ENCODE data around the gene EXOSC10. TPM values are rescaled to one million over a fixed set of nuclear protein-coding genes. Genes with fewer than 3 reads are reported as not detected.

The EXOSC10 gene
- total RNA-seq, 1 experiment from 2014 or later, result 73.0 TPM

DNA sequence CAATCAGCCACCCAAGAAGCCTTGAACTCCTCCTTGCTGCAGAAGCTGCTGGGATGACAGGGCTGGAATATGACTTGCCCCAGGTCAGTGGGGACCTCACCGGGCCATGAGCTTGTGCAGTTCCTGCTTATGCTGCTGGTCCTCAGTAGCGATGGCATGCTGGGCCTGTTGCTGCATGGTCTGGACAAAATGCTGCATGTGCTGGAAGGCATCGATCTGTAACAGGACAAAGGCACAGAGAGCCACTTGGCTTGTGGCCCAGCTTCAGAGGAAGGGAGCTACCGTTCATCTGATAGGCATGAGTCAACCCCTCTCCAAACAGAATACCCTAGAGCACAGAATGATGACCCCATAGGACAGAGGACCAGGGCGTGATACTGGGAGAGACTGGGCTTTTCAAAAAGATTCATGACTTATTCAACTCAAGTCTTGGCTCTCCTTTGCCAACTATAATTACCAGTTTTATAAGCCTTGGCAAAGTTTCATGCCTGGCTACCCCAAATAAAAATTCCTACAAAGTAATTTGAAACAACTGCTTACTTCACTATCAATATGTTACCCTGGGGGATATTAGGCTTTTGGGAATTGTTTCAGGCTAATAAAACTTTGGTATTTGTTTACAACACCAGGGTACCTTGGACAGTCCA lies 34.7 kb upstream of the EXOSC10 start (continued):
- no peak for TF ChIP-seq GRHL2 (CRISPR knock-in tag; IDR thresholded peaks at IDR 0.05; ENCODE audit: insufficient replicate concordance, severe bottlenecking)
- TF ChIP-seq, protein P1, sequence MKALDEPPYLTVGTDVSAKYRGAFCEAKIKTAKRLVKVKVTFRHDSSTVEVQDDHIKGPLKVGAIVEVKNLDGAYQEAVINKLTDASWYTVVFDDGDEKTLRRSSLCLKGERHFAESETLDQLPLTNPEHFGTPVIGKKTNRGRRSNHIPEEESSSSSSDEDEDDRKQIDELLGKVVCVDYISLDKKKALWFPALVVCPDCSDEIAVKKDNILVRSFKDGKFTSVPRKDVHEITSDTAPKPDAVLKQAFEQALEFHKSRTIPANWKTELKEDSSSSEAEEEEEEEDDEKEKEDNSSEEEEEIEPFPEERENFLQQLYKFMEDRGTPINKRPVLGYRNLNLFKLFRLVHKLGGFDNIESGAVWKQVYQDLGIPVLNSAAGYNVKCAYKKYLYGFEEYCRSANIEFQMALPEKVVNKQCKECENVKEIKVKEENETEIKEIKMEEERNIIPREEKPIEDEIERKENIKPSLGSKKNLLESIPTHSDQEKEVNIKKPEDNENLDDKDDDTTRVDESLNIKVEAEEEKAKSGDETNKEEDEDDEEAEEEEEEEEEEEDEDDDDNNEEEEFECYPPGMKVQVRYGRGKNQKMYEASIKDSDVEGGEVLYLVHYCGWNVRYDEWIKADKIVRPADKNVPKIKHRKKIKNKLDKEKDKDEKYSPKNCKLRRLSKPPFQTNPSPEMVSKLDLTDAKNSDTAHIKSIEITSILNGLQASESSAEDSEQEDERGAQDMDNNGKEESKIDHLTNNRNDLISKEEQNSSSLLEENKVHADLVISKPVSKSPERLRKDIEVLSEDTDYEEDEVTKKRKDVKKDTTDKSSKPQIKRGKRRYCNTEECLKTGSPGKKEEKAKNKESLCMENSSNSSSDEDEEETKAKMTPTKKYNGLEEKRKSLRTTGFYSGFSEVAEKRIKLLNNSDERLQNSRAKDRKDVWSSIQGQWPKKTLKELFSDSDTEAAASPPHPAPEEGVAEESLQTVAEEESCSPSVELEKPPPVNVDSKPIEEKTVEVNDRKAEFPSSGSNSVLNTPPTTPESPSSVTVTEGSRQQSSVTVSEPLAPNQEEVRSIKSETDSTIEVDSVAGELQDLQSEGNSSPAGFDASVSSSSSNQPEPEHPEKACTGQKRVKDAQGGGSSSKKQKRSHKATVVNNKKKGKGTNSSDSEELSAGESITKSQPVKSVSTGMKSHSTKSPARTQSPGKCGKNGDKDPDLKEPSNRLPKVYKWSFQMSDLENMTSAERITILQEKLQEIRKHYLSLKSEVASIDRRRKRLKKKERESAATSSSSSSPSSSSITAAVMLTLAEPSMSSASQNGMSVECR (CRISPR knock-in tag; IDR thresholded peaks at IDR 0.05; ENCODE audit: borderline replicate concordance), result no peak

- Mint-ChIP-seq H3K27me3 (ENCODE audit: low read depth) (no peaks in the 10 kb centered on the region), H3K4me1 (no peaks in the 10 kb centered on the region), H3K36me3 (peaks cover 45% of the 10 kb centered on the region), H3K9me3 (no peaks in the 10 kb centered on the region), H3K4me3 (no peak overlapping the region), H3K27ac (no peak overlapping the region)
- TF ChIP-seq, protein P2, sequence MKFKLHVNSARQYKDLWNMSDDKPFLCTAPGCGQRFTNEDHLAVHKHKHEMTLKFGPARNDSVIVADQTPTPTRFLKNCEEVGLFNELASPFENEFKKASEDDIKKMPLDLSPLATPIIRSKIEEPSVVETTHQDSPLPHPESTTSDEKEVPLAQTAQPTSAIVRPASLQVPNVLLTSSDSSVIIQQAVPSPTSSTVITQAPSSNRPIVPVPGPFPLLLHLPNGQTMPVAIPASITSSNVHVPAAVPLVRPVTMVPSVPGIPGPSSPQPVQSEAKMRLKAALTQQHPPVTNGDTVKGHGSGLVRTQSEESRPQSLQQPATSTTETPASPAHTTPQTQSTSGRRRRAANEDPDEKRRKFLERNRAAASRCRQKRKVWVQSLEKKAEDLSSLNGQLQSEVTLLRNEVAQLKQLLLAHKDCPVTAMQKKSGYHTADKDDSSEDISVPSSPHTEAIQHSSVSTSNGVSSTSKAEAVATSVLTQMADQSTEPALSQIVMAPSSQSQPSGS (CRISPR knock-in tag; IDR thresholded peaks at IDR 0.05; ENCODE audit: borderline replicate concordance, low read depth), result no peak
- TF ChIP-seq TCF7 (CRISPR knock-in tag; IDR thresholded peaks at IDR 0.05; ENCODE audit: low read depth) (no peak), PRRX2 (CRISPR knock-in tag; IDR thresholded peaks at IDR 0.05) (no peak), ZNF219 (CRISPR knock-in tag; IDR thresholded peaks at IDR 0.05; ENCODE audit: borderline replicate concordance) (no peak), USF2 (CRISPR knock-in tag; IDR thresholded peaks at IDR 0.05) (no peak), MYBL2 (CRISPR knock-in tag; IDR thresholded peaks at IDR 0.05) (no peak)
- POLR2A ChIA-PET, result no interaction called here
- DNase-seq (ENCODE audit: low spot score), result no peak
- ATAC-seq, result peak; percentile 30; the same call in 1 of the 2 replicates
- CTCF ChIA-PET, result interaction anchor here (2.0 kb wide), 1 partner anchor 95 kb away, joined by 5 read pairs; no protein-coding TSS in a partner anchor
These were observed 33.1 kb upstream of the EXOSC10 start for GRCh38 chr1:11132563-11133293.

GRCh38 chr1:11131816-11132215 lies 32.1 kb upstream of the EXOSC10 start:
- H3K27me3 Mint-ChIP-seq (ENCODE audit: low read depth), result no peaks in the 10 kb centered on the region
- CTCF ChIA-PET, result interaction anchor here (0.6 kb wide), 1 partner anchor 67 kb away, joined by 3 read pairs; no protein-coding TSS in a partner anchor
- POLR2A ChIA-PET, result no interaction called here
- H3K4me1 Mint-ChIP-seq, result no peaks in the 10 kb centered on the region
- no peak for DNase-seq (ENCODE audit: low spot score)
- H3K9me3 Mint-ChIP-seq, result no peaks in the 10 kb centered on the region
- peaks cover 49% of the 10 kb centered on the region for H3K36me3 Mint-ChIP-seq
- no peak overlapping the region for H3K4me3 Mint-ChIP-seq
- no peak overlapping the region for H3K27ac Mint-ChIP-seq
- no peak for ATAC-seq
- no peak for TF ChIP-seq NR1H2 (CRISPR knock-in tag; IDR thresholded peaks at IDR 0.05)
- no peak for TF ChIP-seq AR (CRISPR knock-in tag; IDR thresholded peaks at IDR 0.05)
- TF ChIP-seq HMGA2 (CRISPR knock-in tag; IDR thresholded peaks at IDR 0.05), result no peak
- TF ChIP-seq NFATC4 (CRISPR knock-in tag; IDR thresholded peaks at IDR 0.05), result no peak
- no peak for TF ChIP-seq OVOL2 (CRISPR knock-in tag; IDR thresholded peaks at IDR 0.05; ENCODE audit: borderline replicate concordance)
- TF ChIP-seq NR3C1 (CRISPR knock-in tag; conservative IDR thresholded peaks at IDR 0.05; ENCODE audit: low read depth), result no peak
- no peak for TF ChIP-seq ERG (CRISPR knock-in tag; IDR thresholded peaks at IDR 0.05)
- TF ChIP-seq USF2 (CRISPR knock-in tag; IDR thresholded peaks at IDR 0.05), result no peak
- no peak for TF ChIP-seq NFE2L1 (CRISPR knock-in tag; IDR thresholded peaks at IDR 0.05)
- no peak for TF ChIP-seq ETV6 (CRISPR knock-in tag; IDR thresholded peaks at IDR 0.05)
- no peak for TF ChIP-seq MAX (CRISPR knock-in tag; IDR thresholded peaks at IDR 0.05)
- TF ChIP-seq MLX (CRISPR knock-in tag; IDR thresholded peaks at IDR 0.05), result no peak
